Panc1 (cell line): Measurements from ENCODE around the gene VAPA. TPM values are rescaled to one million over a fixed set of nuclear protein-coding genes. Genes with fewer than 3 reads are reported as not detected.

Source experiments
- ATAC-seq: fragments of 200-7000 bp; cut with Tn5 transposase; 2 replicates; pipeline ENCODE4 v1.9.1; 2020; ENCODE audit warnings: mild to moderate bottlenecking, moderate library complexity
- BruUV-seq: library from RNA; stranded (reverse); fragments of 400-500 nt; replicated peaks from 2 replicates; lab custom pipeline; 2021; lab: Mats Ljungman, UMichigan
- CTCF ChIA-PET: fragments of 300-600 bp; sonication (Branson Sonifier 250); formaldehyde crosslinking; loops from one replicate; lab custom pipeline; 2022; ENCODE audit warnings: antibody characterized with exemption; lab: Charles Lee
- POLR2A ChIA-PET: fragments of 300-600 bp; sonication (Branson Sonifier 250); formaldehyde crosslinking; loops from one replicate; lab custom pipeline; 2022; ENCODE audit warnings: antibody characterized with exemption; lab: Charles Lee
- DNase-seq: peaks from one replicate; pipeline ENCODE4 v3.0.0-alpha.2; 2010; ENCODE audit warnings: low read depth, low spot score
- H3K27ac ChIP-seq: 2 replicates; pipeline ENCODE4 v1.5.1; 2011; ENCODE audit warnings: mild to moderate bottlenecking, low read length, inconsistent platforms
- H3K27me3 ChIP-seq: fragments of 200-500 bp; sonication (Bioruptor generic); 2 replicates; pipeline ENCODE4 v1.6.0; 2014; ENCODE audit warnings: low read length, inconsistent platforms; ENCODE audit not compliant: control insufficient read depth, insufficient read depth
- H3K36me3 ChIP-seq: fragments of 200-500 bp; sonication (Bioruptor generic); 2 replicates; pipeline ENCODE4 v1.5.1; 2014; ENCODE audit warnings: inconsistent platforms, mild to moderate bottlenecking, low read length, moderate library complexity; ENCODE audit not compliant: control insufficient read depth, insufficient read depth
- H3K4me1 ChIP-seq: 2 replicates; pipeline ENCODE4 v1.5.1; 2011; ENCODE audit warnings: inconsistent platforms, mild to moderate bottlenecking, low read length, moderate library complexity; ENCODE audit not compliant: control insufficient read depth, insufficient read depth
- H3K4me3 ChIP-seq, 2 experiments: 2 replicates each; pipeline ENCODE4 v1.5.1; 2011 to 2012; ENCODE audit warnings: low read depth in 2 of 2, low read length in 2 of 2, mild to moderate bottlenecking in 2 of 2, inconsistent platforms in 1 of 2, moderate library complexity in 1 of 2
- H3K9me3 ChIP-seq: fragments of 200-500 bp; sonication (Bioruptor generic); 2 replicates; pipeline ENCODE4 v1.5.1; 2014; ENCODE audit warnings: low read depth, mild to moderate bottlenecking, inconsistent platforms, low read length, moderate library complexity; ENCODE audit not compliant: control insufficient read depth, insufficient read depth
- CTCF ChIP-seq: fragments of 450-650 bp; IDR thresholded peaks from 2 replicates; pipeline ENCODE4 v1.5.1; 2017; ENCODE audit warnings: mild to moderate bottlenecking
- POLR2AphosphoS5 ChIP-seq: IDR thresholded peaks from 2 replicates; pipeline ENCODE4 v1.6.1; 2012; ENCODE audit warnings: mild to moderate bottlenecking, low read depth, low read length, moderate library complexity
- REST ChIP-seq, 2 experiments: IDR thresholded peaks; 2 replicates each; pipeline ENCODE4 v1.6.1; 2011 to 2012; ENCODE audit warnings: low read depth in 2 of 2, control low read depth in 1 of 2, low read length in 1 of 2, mild to moderate bottlenecking in 1 of 2, moderate library complexity in 1 of 2; ENCODE audit not compliant: insufficient read depth in 1 of 2
- SIN3A ChIP-seq: IDR thresholded peaks from 2 replicates; pipeline ENCODE4 v1.6.1; 2012; ENCODE audit warnings: low read depth, mild to moderate bottlenecking, low read length, moderate library complexity, borderline replicate concordance; ENCODE audit not compliant: insufficient read depth
- TCF7L2 ChIP-seq: IDR thresholded peaks from 2 replicates; pipeline ENCODE4 v1.6.1; 2011; ENCODE audit warnings: mild to moderate bottlenecking, low read depth, low read length, inconsistent platforms
- in situ Hi-C: cut with HindIII; loops from 2 replicates; pipeline ENCODE4 v1.10.0; 2016; ENCODE audit warnings: low sequenced_read_pairs, low pct_unique_long_range_greater_than_20kb
- intact Hi-C: fragments of 100-400 bp; cut with micrococcal nuclease; formaldehyde crosslinking; loops from one replicate; pipeline ENCODE4 v1.10.0; 2022; ENCODE audit not compliant: unreplicated experiment
- total RNA-seq: library from RNA; stranded (reverse); gene quantifications from one replicate; pipeline ENCODE4 v1.2.1, GENCODE V29; 2021; ENCODE audit not compliant: unreplicated experiment

VAPA gene
- total RNA-seq, 1 experiment from 2014 or later = 228 TPM

DNA sequence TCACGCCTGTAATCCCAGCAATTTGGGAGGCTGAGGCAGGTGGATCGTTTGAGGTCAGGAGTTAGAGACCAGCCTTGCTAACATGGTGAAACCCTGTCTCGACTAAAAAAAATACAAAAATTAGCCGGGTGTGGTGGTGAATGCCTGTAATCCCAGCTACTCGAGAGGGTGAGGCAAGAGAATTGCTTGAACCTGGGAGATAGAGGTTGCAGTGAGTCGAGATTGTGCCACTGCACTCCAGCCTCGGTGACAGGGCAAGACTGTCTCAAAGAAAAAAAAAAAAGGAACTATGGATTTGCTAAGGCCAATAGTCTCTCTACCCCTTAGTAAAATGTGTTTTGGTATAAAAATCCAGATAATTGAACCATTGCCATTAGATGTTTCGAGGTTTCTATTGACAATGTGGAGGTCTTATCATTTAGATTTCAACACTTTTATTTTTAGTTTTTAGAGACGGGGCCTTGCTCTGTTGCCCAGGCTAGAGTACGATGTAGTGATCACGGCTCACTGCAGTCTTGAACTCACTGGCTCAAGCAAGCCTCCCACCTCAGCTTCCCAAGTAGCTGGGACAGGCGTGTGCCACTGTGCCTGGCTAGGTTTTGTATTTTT is 29.2 kb upstream of the VAPA start:
- no peaks in the 10 kb centered on the region for H3K4me1 ChIP-seq
- CTCF ChIA-PET = no interaction called here
- TF ChIP-seq SIN3A (no peak), POLR2AphosphoS5 (no peak), TCF7L2 (no peak), REST (IDR thresholded peaks at IDR 0.05; ENCODE audit: insufficient read depth in 1 of 2, low read depth in 2 of 2, low read length in 1 of 2) (no peak), CTCF (no peak)

GRCh38 chr18:9885170-9886004 is 28.4 kb upstream of the VAPA start, which contains the start of gene TXNDC2:
Gene TXNDC2 (plus strand): TSS chr18:9885973. CDS start chr18:9886681, 708 bp downstream.
- ChIA-PET POLR2A (no interaction called here), CTCF (no interaction called here)
- in situ Hi-C loops = no loop called here
- no peaks in the 10 kb centered on the region for H3K36me3 ChIP-seq
- no peaks in the 10 kb centered on the region for H3K27me3 ChIP-seq
- TF ChIP-seq CTCF = no peak
- no peak for TF ChIP-seq SIN3A
- TF ChIP-seq POLR2AphosphoS5 = no peak
- TF ChIP-seq TCF7L2 = no peak
- DNase-seq (no peak), ATAC-seq (no peak)
- no peaks in the 10 kb centered on the region for H3K9me3 ChIP-seq
- H3K4me3 ChIP-seq = no peak within 1 kb of the TSS
- H3K4me1 ChIP-seq = no peaks in the 10 kb centered on the region
- intact Hi-C loops = no loop called here
- BruUV-seq = no TSS peak
- no peak within 1 kb of the TSS for H3K27ac ChIP-seq

More for the DNA sequence above, 29.2 kb upstream of the VAPA start:
- intact Hi-C loops (no loop called here), in situ Hi-C loops (no loop called here)
- Histone ChIP-seq H3K9me3 (no peaks in the 10 kb centered on the region), H3K4me3 (no peak overlapping the region), H3K27me3 (no peaks in the 10 kb centered on the region), H3K27ac (no peak overlapping the region), H3K36me3 (no peaks in the 10 kb centered on the region)
- POLR2A ChIA-PET = no interaction called here
- ATAC-seq (no peak), DNase-seq (no peak)
- no TSS peak for BruUV-seq
